Subcutaneous abdominal adipose tissue (tissue), 5 donors: ENCODE results near the gene LSS.
"Not testable (repeated sequence)": the region's sequence is repeated elsewhere in the genome, so short reads cannot be mapped to it uniquely, and the experiment has no call there.

ENCODE experiments used
- H3K27ac ChIP-seq: one replicate; pipeline ENCODE4 v1.7.0; 2013; ENCODE audit warnings: low read depth, mild to moderate bottlenecking, inconsistent platforms, low read length, moderate library complexity
- H3K27me3 ChIP-seq, 5 donors: one replicate each; pipeline ENCODE4 v1.7.0; 2013; ENCODE audit warnings: low read length in 5 of 5, inconsistent platforms in 1 of 5; ENCODE audit not compliant: control insufficient read depth in 5 of 5, insufficient read depth in 4 of 5
- H3K36me3 ChIP-seq, 5 donors: one replicate each; pipeline ENCODE4 v1.7.0; 2013; ENCODE audit warnings: low read length in 5 of 5; ENCODE audit not compliant: control insufficient read depth in 5 of 5, insufficient read depth in 5 of 5
- H3K4me1 ChIP-seq, 5 donors: one replicate each; pipeline ENCODE4 v1.7.0; 2013; ENCODE audit warnings: low read length in 5 of 5, mild to moderate bottlenecking in 3 of 5, moderate library complexity in 1 of 5; ENCODE audit not compliant: control insufficient read depth in 5 of 5, insufficient read depth in 5 of 5
- H3K4me3 ChIP-seq, 5 donors: one replicate each; pipeline ENCODE4 v1.7.0; 2013; ENCODE audit warnings: low read length in 5 of 5, low read depth in 1 of 5
- H3K9ac ChIP-seq, 5 donors: one replicate each; pipeline ENCODE4 v1.7.0; 2013; ENCODE audit warnings: low read length in 5 of 5, mild to moderate bottlenecking in 4 of 5, moderate library complexity in 3 of 5
- H3K9me3 ChIP-seq, 5 donors: one replicate each; pipeline ENCODE4 v1.7.0; 2013; ENCODE audit warnings: low read length in 5 of 5; ENCODE audit not compliant: control insufficient read depth in 5 of 5
- donor health status: healthy.
- donor health status: healthy.
- donor health status: healthy.
- donor health status: healthy.
- donor health status: healthy.

LSS gene

GRCh38 chr21:46180778-46181391 is 47.7 kb downstream of the LSS start:
- H3K27ac ChIP-seq, result no peak overlapping the region
- H3K4me3 ChIP-seq, result no peak overlapping the region
- peaks cover 0 to 4% (median 0%) of the 10 kb centered on the region in 5 donors for H3K36me3 ChIP-seq
- peaks cover 0 to 20% (median 11%) of the 10 kb centered on the region in 5 donors for H3K4me1 ChIP-seq
- peaks cover 0 to 9% (median 8%) of the 10 kb centered on the region in 5 donors for H3K27me3 ChIP-seq
- peaks cover 0 to 2% (median 0%) of the 10 kb centered on the region in 5 donors for H3K9me3 ChIP-seq
- H3K9ac ChIP-seq, result no peak overlapping the region

- H3K27ac ChIP-seq, result no peak overlapping the region
These were observed 48.4 kb downstream of the LSS start for GRCh38 chr21:46180079-46180722.

GRCh38 chr21:46179708-46180078 is 48.9 kb downstream of the LSS start:
- H3K4me1 ChIP-seq, result peaks cover 0 to 14% (median 8%) of the 10 kb centered on the region in 5 donors
- H3K4me3 ChIP-seq, result no peak overlapping the region
- H3K9ac ChIP-seq, result no peak overlapping the region
- peaks cover 0 to 2% (median under 1%) of the 10 kb centered on the region in 5 donors for H3K9me3 ChIP-seq
- H3K36me3 ChIP-seq, result peaks cover 0 to 4% (median 0%) of the 10 kb centered on the region in 5 donors
- peaks cover 0 to 9% (median 8%) of the 10 kb centered on the region in 5 donors for H3K27me3 ChIP-seq
- no peak overlapping the region for H3K27ac ChIP-seq

More at GRCh38 chr21:46180079-46180722, 48.4 kb downstream of the LSS start:
- peaks cover 0 to 19% (median 11%) of the 10 kb centered on the region in 5 donors for H3K4me1 ChIP-seq
- H3K9ac ChIP-seq, result no peak overlapping the region
- peaks cover 0 to 9% (median 8%) of the 10 kb centered on the region in 5 donors for H3K27me3 ChIP-seq
- H3K9me3 ChIP-seq, result peaks cover 0 to 2% (median 0%) of the 10 kb centered on the region in 5 donors
- no peak overlapping the region for H3K4me3 ChIP-seq
- H3K36me3 ChIP-seq, result peaks cover 0 to 4% (median 0%) of the 10 kb centered on the region in 5 donors

- Histone ChIP-seq H3K4me3 (no peak overlapping the region), H3K27ac (no peak overlapping the region), H3K36me3 (peaks cover 0 to 4% (median 0%) of the 10 kb centered on the region in 5 donors), H3K27me3 (peaks cover 0 to 8% (median 5%) of the 10 kb centered on the region in 5 donors), H3K9me3 (peaks cover 0 to 6% (median 2%) of the 10 kb centered on the region in 5 donors), H3K4me1 (peaks cover 0 to 9% (median 5%) of the 10 kb centered on the region in 5 donors), H3K9ac (no peak overlapping the region)
These were observed 49.6 kb downstream of the LSS start for GRCh38 chr21:46178961-46179360.

- not testable (repeated sequence) for H3K36me3 ChIP-seq, H3K4me1 ChIP-seq
These were observed 52.0 kb downstream of the LSS start for GRCh38 chr21:46176443-46177129.

GRCh38 chr21:46173573-46173972 is 55.0 kb downstream of the LSS start:
- H3K4me3 ChIP-seq, result no peak overlapping the region
- H3K4me1 ChIP-seq, result peaks cover 0 to 2% (median 0%) of the 10 kb centered on the region in 5 donors
- H3K9me3 ChIP-seq, result peaks cover 0 to 12% (median 2%) of the 10 kb centered on the region in 5 donors
- no peaks in the 10 kb centered on the region for H3K36me3 ChIP-seq
- no peak overlapping the region for H3K9ac ChIP-seq
- H3K27ac ChIP-seq, result no peak overlapping the region
- H3K27me3 ChIP-seq, result no peaks in the 10 kb centered on the region

More at GRCh38 chr21:46176443-46177129, 52.0 kb downstream of the LSS start:
- not testable (repeated sequence) for H3K4me3 ChIP-seq, H3K9ac ChIP-seq, H3K27ac ChIP-seq, H3K27me3 ChIP-seq
- H3K9me3 ChIP-seq, result peaks cover 0 to 12% (median 2%) of the 10 kb centered on the region in 5 donors

- peaks cover 0 to 12% (median 2%) of the 10 kb centered on the region in 5 donors for H3K9me3 ChIP-seq
- no peak overlapping the region for H3K9ac ChIP-seq
- no peak overlapping the region for H3K4me3 ChIP-seq
- H3K4me1 ChIP-seq, result peaks cover 0 to 2% (median 0%) of the 10 kb centered on the region in 5 donors
- no peaks in the 10 kb centered on the region for H3K36me3 ChIP-seq
- H3K27me3 ChIP-seq, result no peaks in the 10 kb centered on the region
- H3K27ac ChIP-seq, result no peak overlapping the region
These were observed 55.6 kb downstream of the LSS start for GRCh38 chr21:46172863-46173528.

GRCh38 chr21:46171996-46172862 is 56.3 kb downstream of the LSS start:
- no peak overlapping the region for H3K9ac ChIP-seq
- H3K36me3 ChIP-seq, result no peaks in the 10 kb centered on the region
- peaks cover 0 to 2% (median 0%) of the 10 kb centered on the region in 5 donors for H3K4me1 ChIP-seq
- H3K9me3 ChIP-seq, result peaks cover 0 to 12% (median 2%) of the 10 kb centered on the region in 5 donors
- H3K27ac ChIP-seq, result no peak overlapping the region
- no peaks in the 10 kb centered on the region for H3K27me3 ChIP-seq
- H3K4me3 ChIP-seq, result no peak overlapping the region

- Histone ChIP-seq H3K27me3 (no peaks in the 10 kb centered on the region), H3K4me3 (no peak overlapping the region), H3K36me3 (no peaks in the 10 kb centered on the region), H3K27ac (no peak overlapping the region), H3K4me1 (peaks cover 0 to 2% (median 0%) of the 10 kb centered on the region in 5 donors), H3K9ac (no peak overlapping the region), H3K9me3 (peaks cover 0 to 12% (median under 1%) of the 10 kb centered on the region in 5 donors)
These were observed 57.0 kb downstream of the LSS start for GRCh38 chr21:46171585-46171984.
